GM13976 (cell line): ENCODE results near the gene IGF2BP3.
"Not testable (repeated sequence)": the region's sequence is repeated elsewhere in the genome, so short reads cannot be mapped to it uniquely, and the experiment has no call there.

ENCODE experiments used
- DNase-seq: peaks from one replicate; pipeline ENCODE4 v3.0.0; 2012; ENCODE audit warnings: low spot score
- CTCF ChIP-seq: IDR thresholded peaks from 2 replicates; pipeline ENCODE4 v1.5.1; 2012; ENCODE audit warnings: borderline replicate concordance, mild to moderate bottlenecking; ENCODE audit not compliant: insufficient read depth; ENCODE audit errors: extremely low read depth, missing control alignments, control extremely low read depth
- in situ Hi-C: fragments of 300-500 bp; cut with MboI; formaldehyde crosslinking; loops from one replicate; pipeline ENCODE4 v1.12.0; 2022; ENCODE audit warnings: low sequenced_read_pairs, mixed read lengths, inconsistent platforms; ENCODE audit not compliant: unreplicated experiment

The IGF2BP3 gene

GRCh38 chr7:23415198-23415597, 55.1 kb downstream of the IGF2BP3 start:
- DNase-seq = no peak
- TF ChIP-seq CTCF = no peak
- in situ Hi-C loops = no loop called here

GRCh38 chr7:23410446-23411183, 59.7 kb downstream of the IGF2BP3 start:
- TF ChIP-seq CTCF = no peak
- DNase-seq = peak; percentile 57
- in situ Hi-C loops = no loop called here

GRCh38 chr7:23406564-23406963, 63.7 kb downstream of the IGF2BP3 start:
- in situ Hi-C loops, DNase-seq: not testable (repeated sequence)

GRCh38 chr7:23405240-23405618, 65.1 kb downstream of the IGF2BP3 start:
- TF ChIP-seq CTCF = no peak
- no peak for DNase-seq
- in situ Hi-C loops = no loop called here

- TF ChIP-seq CTCF = no peak
- no peak for DNase-seq
These were observed 65.6 kb downstream of the IGF2BP3 start for GRCh38 chr7:23404546-23405239.

GRCh38 chr7:23403970-23404369, 66.3 kb downstream of the IGF2BP3 start:
- DNase-seq = no peak
- TF ChIP-seq CTCF = no peak
- in situ Hi-C loops = no loop called here

More at GRCh38 chr7:23404546-23405239, 65.6 kb downstream of the IGF2BP3 start:
- in situ Hi-C loops = no loop called here

- DNase-seq, in situ Hi-C loops: not testable (repeated sequence)
These were observed 72.2 kb downstream of the IGF2BP3 start for GRCh38 chr7:23398090-23398489.
